Measurements from ENCODE around the gene ASMTL. TPM values are rescaled to one million over a fixed set of nuclear protein-coding genes. Genes with fewer than 3 reads are reported as not detected.
"Not testable (repeated sequence)": the region's sequence is repeated elsewhere in the genome, so short reads cannot be mapped to it uniquely, and the experiment has no call there.

ASMTL gene
- total RNA-seq, 1 donor from 2014 or later: 36.5 TPM

- Histone ChIP-seq H3K27me3 (ENCODE audit: low read depth) (peaks cover 12% of the 10 kb centered on the region), H3K9me3 (replicated peaks) (peaks cover 17% of the 10 kb centered on the region), H3K27ac (replicated peaks) (no peak overlapping the region), H3K4me1 (peaks cover 8% of the 10 kb centered on the region), H3K4me3 (no peak overlapping the region), H3K36me3 (no peaks in the 10 kb centered on the region)
- DNase-seq: no peak
- TF ChIP-seq, protein P1, sequence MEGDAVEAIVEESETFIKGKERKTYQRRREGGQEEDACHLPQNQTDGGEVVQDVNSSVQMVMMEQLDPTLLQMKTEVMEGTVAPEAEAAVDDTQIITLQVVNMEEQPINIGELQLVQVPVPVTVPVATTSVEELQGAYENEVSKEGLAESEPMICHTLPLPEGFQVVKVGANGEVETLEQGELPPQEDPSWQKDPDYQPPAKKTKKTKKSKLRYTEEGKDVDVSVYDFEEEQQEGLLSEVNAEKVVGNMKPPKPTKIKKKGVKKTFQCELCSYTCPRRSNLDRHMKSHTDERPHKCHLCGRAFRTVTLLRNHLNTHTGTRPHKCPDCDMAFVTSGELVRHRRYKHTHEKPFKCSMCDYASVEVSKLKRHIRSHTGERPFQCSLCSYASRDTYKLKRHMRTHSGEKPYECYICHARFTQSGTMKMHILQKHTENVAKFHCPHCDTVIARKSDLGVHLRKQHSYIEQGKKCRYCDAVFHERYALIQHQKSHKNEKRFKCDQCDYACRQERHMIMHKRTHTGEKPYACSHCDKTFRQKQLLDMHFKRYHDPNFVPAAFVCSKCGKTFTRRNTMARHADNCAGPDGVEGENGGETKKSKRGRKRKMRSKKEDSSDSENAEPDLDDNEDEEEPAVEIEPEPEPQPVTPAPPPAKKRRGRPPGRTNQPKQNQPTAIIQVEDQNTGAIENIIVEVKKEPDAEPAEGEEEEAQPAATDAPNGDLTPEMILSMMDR (IDR thresholded peaks at IDR 0.05; ENCODE audit: borderline replicate concordance): no peak
- intact Hi-C loops (cut with micrococcal nuclease): no loop called here
Observed at GRCh38 chrX:1477801-1478458, 25.2 kb upstream of the ASMTL start.

DNA sequence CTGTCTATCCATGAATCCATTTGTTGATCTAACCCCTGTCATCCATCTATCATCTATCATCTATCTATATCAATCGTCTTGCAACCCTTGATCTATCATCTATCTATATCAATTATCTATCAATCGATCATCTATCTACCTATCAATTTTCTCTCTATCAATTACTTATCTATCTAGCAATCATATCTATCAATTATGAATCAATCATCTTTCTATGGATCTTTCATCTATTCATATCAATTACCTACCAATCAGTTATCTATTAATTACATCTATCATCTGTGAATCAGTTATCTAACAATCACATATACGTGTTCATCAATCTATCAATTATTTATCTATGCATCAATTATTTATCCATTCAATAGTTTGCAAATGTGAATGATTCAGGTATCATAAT is 24.5 kb upstream of the ASMTL start:
- Histone ChIP-seq H3K27me3 (ENCODE audit: low read depth) (peaks cover 12% of the 10 kb centered on the region), H3K27ac (replicated peaks) (no peak overlapping the region), H3K4me3 (no peak overlapping the region), H3K4me1 (peaks cover 8% of the 10 kb centered on the region), H3K36me3 (no peaks in the 10 kb centered on the region), H3K9me3 (replicated peaks) (peaks cover 17% of the 10 kb centered on the region)
- intact Hi-C loops (cut with micrococcal nuclease): no loop called here
- TF ChIP-seq, protein P1 (IDR thresholded peaks at IDR 0.05; ENCODE audit: borderline replicate concordance): no peak
- DNase-seq: no peak

GRCh38 chrX:1476682-1477081 is 24.0 kb upstream of the ASMTL start:
- Histone ChIP-seq H3K36me3 (no peaks in the 10 kb centered on the region), H3K4me1 (peaks cover 7% of the 10 kb centered on the region), H3K27me3 (ENCODE audit: low read depth) (peaks cover 10% of the 10 kb centered on the region), H3K27ac (replicated peaks) (no peak overlapping the region), H3K9me3 (replicated peaks) (peaks cover 17% of the 10 kb centered on the region), H3K4me3 (no peak overlapping the region)
- TF ChIP-seq, protein P1 (IDR thresholded peaks at IDR 0.05; ENCODE audit: borderline replicate concordance): no peak
- no peak for DNase-seq
- intact Hi-C loops (cut with micrococcal nuclease): no loop called here

DNA sequence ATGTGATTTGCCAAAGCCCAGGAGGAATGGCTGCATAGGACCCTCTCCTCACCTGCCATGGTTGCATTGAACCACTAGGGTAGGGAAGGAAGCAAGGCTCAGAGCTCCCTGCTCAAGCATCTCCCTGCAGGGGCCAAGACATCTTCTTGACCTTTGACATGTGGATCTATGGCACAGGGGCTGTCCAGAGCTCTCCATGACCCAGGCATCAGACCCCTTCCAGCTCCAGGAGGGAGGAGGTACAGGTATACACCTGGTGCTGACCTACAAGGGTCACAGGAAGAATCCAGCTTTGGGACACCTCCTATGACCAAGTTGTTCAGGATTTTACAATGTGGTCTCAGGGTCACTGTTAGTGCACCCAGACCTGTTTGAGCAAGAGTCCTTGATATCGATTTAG is 23.2 kb upstream of the ASMTL start:
- intact Hi-C loops (cut with micrococcal nuclease): no loop called here
- Histone ChIP-seq H3K4me3 (no peak overlapping the region), H3K36me3 (no peaks in the 10 kb centered on the region), H3K27me3 (ENCODE audit: low read depth) (peaks cover 2% of the 10 kb centered on the region), H3K27ac (replicated peaks) (no peak overlapping the region), H3K4me1 (no peaks in the 10 kb centered on the region), H3K9me3 (replicated peaks) (peaks cover 17% of the 10 kb centered on the region)
- no peak for DNase-seq
- TF ChIP-seq, protein P1 (IDR thresholded peaks at IDR 0.05; ENCODE audit: borderline replicate concordance): no peak

DNA sequence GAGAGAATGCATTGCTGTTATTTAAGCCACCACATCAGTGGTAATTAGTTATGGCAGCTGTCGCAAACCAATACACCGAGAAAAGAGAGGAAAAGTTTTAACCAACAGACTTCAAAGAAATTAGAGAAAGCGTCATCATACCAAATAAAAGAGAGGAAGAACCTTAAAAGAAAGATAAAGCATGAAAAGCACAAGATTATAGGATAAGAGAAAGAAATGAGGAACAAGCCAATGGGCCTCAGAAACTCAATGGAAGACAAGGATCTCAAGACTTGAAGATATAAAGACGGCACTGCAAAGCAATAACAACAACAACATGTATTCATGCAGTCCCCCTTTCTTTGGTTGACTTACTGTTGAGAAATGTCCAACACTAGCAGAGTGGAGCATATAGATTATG is 22.8 kb upstream of the ASMTL start:
- DNase-seq: no peak
- Histone ChIP-seq H3K4me3 (no peak overlapping the region), H3K27me3 (ENCODE audit: low read depth) (peaks cover 4% of the 10 kb centered on the region), H3K4me1 (no peaks in the 10 kb centered on the region), H3K27ac (replicated peaks) (no peak overlapping the region), H3K36me3 (no peaks in the 10 kb centered on the region), H3K9me3 (replicated peaks) (peaks cover 17% of the 10 kb centered on the region)
- TF ChIP-seq, protein P1 (IDR thresholded peaks at IDR 0.05; ENCODE audit: borderline replicate concordance): no peak
- intact Hi-C loops (cut with micrococcal nuclease): no loop called here

DNA sequence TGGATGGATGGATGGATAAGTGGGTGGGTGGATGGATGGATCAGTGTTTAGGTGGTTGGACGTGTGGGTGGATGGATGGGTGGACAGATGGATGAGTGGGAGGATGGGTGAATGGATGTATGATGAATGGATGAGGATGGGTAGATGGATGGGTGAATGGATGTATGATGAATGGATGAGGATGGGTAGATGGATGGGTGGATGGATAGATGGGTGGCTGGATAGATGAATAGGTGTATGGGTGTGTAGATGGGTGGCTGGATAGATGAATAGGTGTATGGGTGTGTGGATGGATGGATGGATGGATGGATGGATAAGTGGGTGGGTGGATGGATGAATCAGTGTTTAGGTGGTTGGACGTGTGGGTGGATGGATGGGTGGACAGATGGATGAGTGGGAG is 21.9 kb upstream of the ASMTL start:
- H3K9me3 ChIP-seq (replicated peaks); H3K36me3 ChIP-seq; H3K4me3 ChIP-seq; H3K27ac ChIP-seq (replicated peaks); DNase-seq; intact Hi-C loops (cut with micrococcal nuclease); H3K4me1 ChIP-seq: not testable (repeated sequence)
- H3K27me3 ChIP-seq (ENCODE audit: low read depth): peaks cover 11% of the 10 kb centered on the region

Measured in left ventricle myocardium inferior (tissue), 1 donor.